ENCODE results near the gene SH2B3.

GRCh38 chr12:111405859-111406473, at the start of gene SH2B3:
- TF ChIP-seq ZNF580 (CRISPR knock-in tag; IDR thresholded peaks at IDR 0.05; ENCODE audit: borderline replicate concordance, low read depth) (no peak), EZH2 (conservative IDR thresholded peaks at IDR 0.05; ENCODE audit: low read depth, low read length) (no peak), TBL1XR1 (IDR thresholded peaks at IDR 0.05; ENCODE audit: borderline replicate concordance, low read length, partially characterized antibody) (no peak), CTCF (CRISPR knock-in tag; IDR thresholded peaks at IDR 0.05) (no peak), GABPA (IDR thresholded peaks at IDR 0.05; ENCODE audit: low read depth, low read length) (no peak), GABPA (CRISPR knock-in tag; IDR thresholded peaks at IDR 0.05; ENCODE audit: low read depth) (no peak), E2F5 (CRISPR knock-in tag; conservative IDR thresholded peaks at IDR 0.05) (no peak), EED (CRISPR knock-in tag; IDR thresholded peaks at IDR 0.05) (no peak), EP300 (IDR thresholded peaks at IDR 0.05; ENCODE audit: low read depth in 2 of 2, low read length in 2 of 2) (no peak), EP300 (CRISPR knock-in tag; IDR thresholded peaks at IDR 0.05; ENCODE audit: borderline replicate concordance) (no peak), ZFX (CRISPR knock-in tag; IDR thresholded peaks at IDR 0.05; ENCODE audit: low read depth) (no peak; the same call in none of the 2 replicates), TCF7L2 (IDR thresholded peaks at IDR 0.05; ENCODE audit: low read depth, low read length) (no peak), RBM39 (IDR thresholded peaks at IDR 0.05; ENCODE audit: low read depth, low read length, poor library complexity, severe bottlenecking) (no peak)

Data from HepG2 (cell line).